Calu3 (cell line): ENCODE data around the gene MBD6. TPM values are rescaled to one million over a fixed set of nuclear protein-coding genes. Genes with fewer than 3 reads are reported as not detected.

Experiments
- BruUV-seq: library from RNA; stranded (reverse); fragments of 400-500 nt; replicated peaks from 2 replicates; lab custom pipeline; 2021; lab: Mats Ljungman, UMichigan
- CTCF ChIA-PET: fragments of 300-600 bp; sonication (Branson Sonifier 250); formaldehyde crosslinking; loops from one replicate; lab custom pipeline; 2022; ENCODE audit warnings: antibody characterized with exemption; lab: Charles Lee
- DNase-seq: peaks from one replicate; pipeline ENCODE4 v3.0.0; 2022
- H3K27ac Mint-ChIP-seq: one replicate; pipeline ENCODE4 v1.8.0; 2022; ENCODE audit warnings: mixed read lengths; ENCODE audit not compliant: unreplicated experiment
- H3K27me3 Mint-ChIP-seq: one replicate; pipeline ENCODE4 v1.8.0; 2022; ENCODE audit warnings: mixed read lengths; ENCODE audit not compliant: unreplicated experiment
- H3K36me3 Mint-ChIP-seq: one replicate; pipeline ENCODE4 v1.8.0; 2022; ENCODE audit warnings: mild to moderate bottlenecking, moderate library complexity, mixed read lengths; ENCODE audit not compliant: insufficient read depth, unreplicated experiment
- H3K4me1 Mint-ChIP-seq: one replicate; pipeline ENCODE4 v1.8.0; 2022; ENCODE audit warnings: mild to moderate bottlenecking, low read depth, mixed read lengths; ENCODE audit not compliant: unreplicated experiment
- H3K4me3 Mint-ChIP-seq: one replicate; pipeline ENCODE4 v1.8.0; 2022; ENCODE audit warnings: mild to moderate bottlenecking, low read depth, moderate library complexity, mixed read lengths; ENCODE audit not compliant: unreplicated experiment
- H3K9me3 Mint-ChIP-seq: one replicate; pipeline ENCODE4 v1.8.0; 2022; ENCODE audit warnings: low read depth, mixed read lengths; ENCODE audit not compliant: unreplicated experiment
- CTCF ChIP-seq: fragments of 200-600 bp; IDR thresholded peaks from one replicate; pipeline ENCODE4 v1.8.0; 2022; ENCODE audit warnings: antibody characterized with exemption; ENCODE audit not compliant: unreplicated experiment
- intact Hi-C: fragments of 100-400 bp; cut with micrococcal nuclease; formaldehyde crosslinking; loops from one replicate; pipeline ENCODE4 v1.10.0; 2022; ENCODE audit not compliant: unreplicated experiment
- total RNA-seq: library from RNA; stranded (reverse); gene quantifications from 2 replicates; pipeline ENCODE4 v1.2.3, GENCODE V29; 2022

Gene MBD6
- total RNA-seq, 1 experiment from 2014 or later: 127 TPM

- H3K36me3 Mint-ChIP-seq: no peaks in the 10 kb centered on the region
- no peak for TF ChIP-seq CTCF
- DNase-seq: no peak
- BruUV-seq: no TSS peak
- H3K27ac Mint-ChIP-seq: no peak overlapping the region
- H3K9me3 Mint-ChIP-seq: no peaks in the 10 kb centered on the region
- peak overlapping the region; percentile 4 for H3K4me3 Mint-ChIP-seq
- intact Hi-C loops: no loop called here
- CTCF ChIA-PET: interaction anchor here (0.6 to 1.5 kb wide), 2 partner anchors 16 to 22 kb away, joined by 3 to 6 read pairs; partner anchors contain the start of gene GLI1
- peaks cover 100% of the 10 kb centered on the region for H3K27me3 Mint-ChIP-seq
- H3K4me1 Mint-ChIP-seq: peaks cover 26% of the 10 kb centered on the region
Observed at GRCh38 chr12:57474430-57474829, 48.2 kb upstream of the MBD6 start.

GRCh38 chr12:57474862-57475261 lies 47.8 kb upstream of the MBD6 start:
- Mint-ChIP-seq H3K36me3 (no peaks in the 10 kb centered on the region), H3K4me3 (peak overlapping the region; percentile 4)
- TF ChIP-seq CTCF: no peak

GRCh38 chr12:57475271-57476161 lies 47.1 kb upstream of the MBD6 start:
- no peaks in the 10 kb centered on the region for H3K36me3 Mint-ChIP-seq
- no TSS peak for BruUV-seq
- peaks cover 31% of the 10 kb centered on the region for H3K4me1 Mint-ChIP-seq
- peaks cover 100% of the 10 kb centered on the region for H3K27me3 Mint-ChIP-seq
- intact Hi-C loops: no loop called here
- CTCF ChIA-PET: interaction anchor here (0.6 kb wide), 3 partner anchors 23 to 766 kb away, joined by 3 to 4 read pairs (median 3); no protein-coding TSS in a partner anchor
- no peaks in the 10 kb centered on the region for H3K9me3 Mint-ChIP-seq
- peak overlapping the region; percentile 54 for H3K4me3 Mint-ChIP-seq
- no peak for DNase-seq
- no peak overlapping the region for H3K27ac Mint-ChIP-seq
- no peak for TF ChIP-seq CTCF

More at GRCh38 chr12:57474862-57475261, 47.8 kb upstream of the MBD6 start:
- no peak for DNase-seq
- H3K4me1 Mint-ChIP-seq: peaks cover 30% of the 10 kb centered on the region
- H3K27ac Mint-ChIP-seq: no peak overlapping the region
- H3K27me3 Mint-ChIP-seq: peaks cover 100% of the 10 kb centered on the region
- CTCF ChIA-PET: interaction anchor here (0.6 kb wide), 1 partner anchor 22 kb away, joined by 3 read pairs; no protein-coding TSS in a partner anchor
- no peaks in the 10 kb centered on the region for H3K9me3 Mint-ChIP-seq
- intact Hi-C loops: no loop called here
- no TSS peak for BruUV-seq

GRCh38 chr12:57476162-57476992 lies 46.2 kb upstream of the MBD6 start:
- no TSS peak for BruUV-seq
- Mint-ChIP-seq H3K9me3 (no peaks in the 10 kb centered on the region), H3K4me1 (peaks cover 31% of the 10 kb centered on the region), H3K27me3 (peaks cover 100% of the 10 kb centered on the region), H3K27ac (no peak overlapping the region), H3K36me3 (no peaks in the 10 kb centered on the region), H3K4me3 (peak overlapping the region; percentile 54)
- intact Hi-C loops: no loop called here
- CTCF ChIA-PET: interaction anchor here (0.6 kb wide), 1 partner anchor 767 kb away, joined by 3 read pairs; no protein-coding TSS in a partner anchor
- no peak for TF ChIP-seq CTCF
- no peak for DNase-seq
